ENCODE measurements around the gene CELA3A. TPM values are rescaled to one million over a fixed set of nuclear protein-coding genes. Genes with fewer than 3 reads are reported as not detected.

The CELA3A gene
- total and polyA plus RNA-seq, 2 of the 13 experiments (the other 11 are each of a cell fraction or from before 2014, with no cell fraction given), result 0.09 TPM; not detected in 1

DNA sequence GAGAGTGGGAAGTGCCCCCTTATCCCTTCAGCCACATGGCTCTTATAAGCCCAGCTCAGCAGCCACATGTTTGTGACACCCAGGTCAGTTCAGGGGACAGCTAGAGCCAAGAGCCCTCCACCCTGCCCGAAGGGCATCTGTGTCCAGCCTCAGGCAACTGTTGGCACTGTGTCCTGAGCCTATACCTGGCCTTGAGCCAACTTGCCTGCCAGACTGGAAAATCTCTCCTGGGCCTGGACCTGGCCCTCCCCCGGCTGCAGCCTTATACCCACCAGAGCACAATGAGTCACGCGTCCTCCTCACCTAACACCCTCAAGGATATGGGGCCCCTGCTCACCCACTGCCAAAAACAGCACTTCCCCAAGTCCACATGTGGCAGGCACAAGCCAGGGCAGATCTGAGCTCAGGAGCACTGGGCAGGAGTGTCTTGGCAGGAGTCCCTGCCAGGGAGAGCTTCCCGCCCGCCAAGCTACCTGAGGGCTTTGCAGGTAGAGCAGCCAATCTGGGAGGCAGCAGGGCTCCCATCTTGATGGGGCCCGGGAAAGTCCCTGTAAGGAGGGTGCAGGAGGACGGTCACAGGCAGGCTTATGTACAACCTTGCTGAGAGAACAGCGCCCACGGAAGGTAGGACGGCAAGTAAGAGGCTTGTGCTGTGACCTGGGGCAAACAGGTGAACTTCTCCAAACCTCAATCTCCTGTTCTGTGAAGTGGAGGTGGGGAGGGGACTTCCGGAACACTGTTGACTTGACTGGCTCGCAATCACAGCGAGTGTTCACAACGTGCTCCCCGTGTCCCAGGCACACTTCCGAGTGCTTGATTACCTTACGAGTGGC is 44.5 kb upstream of the CELA3A start (continued):
- TF ChIP-seq, protein P1, sequence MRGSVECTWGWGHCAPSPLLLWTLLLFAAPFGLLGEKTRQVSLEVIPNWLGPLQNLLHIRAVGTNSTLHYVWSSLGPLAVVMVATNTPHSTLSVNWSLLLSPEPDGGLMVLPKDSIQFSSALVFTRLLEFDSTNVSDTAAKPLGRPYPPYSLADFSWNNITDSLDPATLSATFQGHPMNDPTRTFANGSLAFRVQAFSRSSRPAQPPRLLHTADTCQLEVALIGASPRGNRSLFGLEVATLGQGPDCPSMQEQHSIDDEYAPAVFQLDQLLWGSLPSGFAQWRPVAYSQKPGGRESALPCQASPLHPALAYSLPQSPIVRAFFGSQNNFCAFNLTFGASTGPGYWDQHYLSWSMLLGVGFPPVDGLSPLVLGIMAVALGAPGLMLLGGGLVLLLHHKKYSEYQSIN (CRISPR knock-in tag; IDR thresholded peaks at IDR 0.05; ENCODE audit: borderline replicate concordance), result no peak
- TF ChIP-seq, protein P2, sequence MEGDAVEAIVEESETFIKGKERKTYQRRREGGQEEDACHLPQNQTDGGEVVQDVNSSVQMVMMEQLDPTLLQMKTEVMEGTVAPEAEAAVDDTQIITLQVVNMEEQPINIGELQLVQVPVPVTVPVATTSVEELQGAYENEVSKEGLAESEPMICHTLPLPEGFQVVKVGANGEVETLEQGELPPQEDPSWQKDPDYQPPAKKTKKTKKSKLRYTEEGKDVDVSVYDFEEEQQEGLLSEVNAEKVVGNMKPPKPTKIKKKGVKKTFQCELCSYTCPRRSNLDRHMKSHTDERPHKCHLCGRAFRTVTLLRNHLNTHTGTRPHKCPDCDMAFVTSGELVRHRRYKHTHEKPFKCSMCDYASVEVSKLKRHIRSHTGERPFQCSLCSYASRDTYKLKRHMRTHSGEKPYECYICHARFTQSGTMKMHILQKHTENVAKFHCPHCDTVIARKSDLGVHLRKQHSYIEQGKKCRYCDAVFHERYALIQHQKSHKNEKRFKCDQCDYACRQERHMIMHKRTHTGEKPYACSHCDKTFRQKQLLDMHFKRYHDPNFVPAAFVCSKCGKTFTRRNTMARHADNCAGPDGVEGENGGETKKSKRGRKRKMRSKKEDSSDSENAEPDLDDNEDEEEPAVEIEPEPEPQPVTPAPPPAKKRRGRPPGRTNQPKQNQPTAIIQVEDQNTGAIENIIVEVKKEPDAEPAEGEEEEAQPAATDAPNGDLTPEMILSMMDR (CRISPR knock-in tag; IDR thresholded peaks at IDR 0.05), result peak; percentile 31; the same call in 1 of the 2 replicates
- TF ChIP-seq ZNF292 (CRISPR knock-in tag; IDR thresholded peaks at IDR 0.05; ENCODE audit: borderline replicate concordance, low read depth) (0 out of 2 replicates have a peak, but pooled peaks have one; percentile 14), MAZ (IDR thresholded peaks at IDR 0.05; ENCODE audit: borderline replicate concordance, low read depth, low read length) (no peak), MAZ (CRISPR knock-in tag; IDR thresholded peaks at IDR 0.05; ENCODE audit: low read depth) (peak; percentile 48; the same call in 1 of the 2 replicates), HDAC2 (CRISPR knock-in tag; IDR thresholded peaks at IDR 0.05) (0 out of 2 replicates have a peak, but pooled peaks have one; percentile 25), ZNF501 (CRISPR knock-in tag; IDR thresholded peaks at IDR 0.05) (peak; percentile 38; the same call in 1 of the 2 replicates), ELF3 (CRISPR knock-in tag; IDR thresholded peaks at IDR 0.05) (peak; percentile 12; the same call in 1 of the 2 replicates), ETV5 (CRISPR knock-in tag; IDR thresholded peaks at IDR 0.05; ENCODE audit: borderline replicate concordance) (peak; percentile 85; the same call in 1 of the 2 replicates), ARID2 (CRISPR knock-in tag; IDR thresholded peaks at IDR 0.05; ENCODE audit: borderline replicate concordance) (0 out of 2 replicates have a peak, but pooled peaks have one; percentile 26), KMT2B (CRISPR knock-in tag; IDR thresholded peaks at IDR 0.05) (0 out of 2 replicates have a peak, but pooled peaks have one; percentile 30), ZNF572 (CRISPR knock-in tag; IDR thresholded peaks at IDR 0.05) (peak; percentile 91)
- TF ChIP-seq, protein P3, sequence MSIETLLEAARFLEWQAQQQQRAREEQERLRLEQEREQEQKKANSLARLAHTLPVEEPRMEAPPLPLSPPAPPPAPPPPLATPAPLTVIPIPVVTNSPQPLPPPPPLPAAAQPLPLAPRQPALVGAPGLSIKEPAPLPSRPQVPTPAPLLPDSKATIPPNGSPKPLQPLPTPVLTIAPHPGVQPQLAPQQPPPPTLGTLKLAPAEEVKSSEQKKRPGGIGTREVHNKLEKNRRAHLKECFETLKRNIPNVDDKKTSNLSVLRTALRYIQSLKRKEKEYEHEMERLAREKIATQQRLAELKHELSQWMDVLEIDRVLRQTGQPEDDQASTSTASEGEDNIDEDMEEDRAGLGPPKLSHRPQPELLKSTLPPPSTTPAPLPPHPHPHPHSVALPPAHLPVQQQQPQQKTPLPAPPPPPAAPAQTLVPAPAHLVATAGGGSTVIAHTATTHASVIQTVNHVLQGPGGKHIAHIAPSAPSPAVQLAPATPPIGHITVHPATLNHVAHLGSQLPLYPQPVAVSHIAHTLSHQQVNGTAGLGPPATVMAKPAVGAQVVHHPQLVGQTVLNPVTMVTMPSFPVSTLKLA (IDR thresholded peaks at IDR 0.05), result peak; percentile 88
- TF ChIP-seq, protein P4, sequence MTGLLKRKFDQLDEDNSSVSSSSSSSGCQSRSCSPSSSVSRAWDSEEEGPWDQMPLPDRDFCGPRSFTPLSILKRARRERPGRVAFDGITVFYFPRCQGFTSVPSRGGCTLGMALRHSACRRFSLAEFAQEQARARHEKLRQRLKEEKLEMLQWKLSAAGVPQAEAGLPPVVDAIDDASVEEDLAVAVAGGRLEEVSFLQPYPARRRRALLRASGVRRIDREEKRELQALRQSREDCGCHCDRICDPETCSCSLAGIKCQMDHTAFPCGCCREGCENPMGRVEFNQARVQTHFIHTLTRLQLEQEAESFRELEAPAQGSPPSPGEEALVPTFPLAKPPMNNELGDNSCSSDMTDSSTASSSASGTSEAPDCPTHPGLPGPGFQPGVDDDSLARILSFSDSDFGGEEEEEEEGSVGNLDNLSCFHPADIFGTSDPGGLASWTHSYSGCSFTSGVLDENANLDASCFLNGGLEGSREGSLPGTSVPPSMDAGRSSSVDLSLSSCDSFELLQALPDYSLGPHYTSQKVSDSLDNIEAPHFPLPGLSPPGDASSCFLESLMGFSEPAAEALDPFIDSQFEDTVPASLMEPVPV (CRISPR knock-in tag; IDR thresholded peaks at IDR 0.05), result 0 out of 2 replicates have a peak, but pooled peaks have one; percentile 77
- TF ChIP-seq, protein P5, sequence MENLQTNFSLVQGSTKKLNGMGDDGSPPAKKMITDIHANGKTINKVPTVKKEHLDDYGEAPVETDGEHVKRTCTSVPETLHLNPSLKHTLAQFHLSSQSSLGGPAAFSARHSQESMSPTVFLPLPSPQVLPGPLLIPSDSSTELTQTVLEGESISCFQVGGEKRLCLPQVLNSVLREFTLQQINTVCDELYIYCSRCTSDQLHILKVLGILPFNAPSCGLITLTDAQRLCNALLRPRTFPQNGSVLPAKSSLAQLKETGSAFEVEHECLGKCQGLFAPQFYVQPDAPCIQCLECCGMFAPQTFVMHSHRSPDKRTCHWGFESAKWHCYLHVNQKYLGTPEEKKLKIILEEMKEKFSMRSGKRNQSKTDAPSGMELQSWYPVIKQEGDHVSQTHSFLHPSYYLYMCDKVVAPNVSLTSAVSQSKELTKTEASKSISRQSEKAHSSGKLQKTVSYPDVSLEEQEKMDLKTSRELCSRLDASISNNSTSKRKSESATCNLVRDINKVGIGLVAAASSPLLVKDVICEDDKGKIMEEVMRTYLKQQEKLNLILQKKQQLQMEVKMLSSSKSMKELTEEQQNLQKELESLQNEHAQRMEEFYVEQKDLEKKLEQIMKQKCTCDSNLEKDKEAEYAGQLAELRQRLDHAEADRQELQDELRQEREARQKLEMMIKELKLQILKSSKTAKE (CRISPR knock-in tag; IDR thresholded peaks at IDR 0.05; ENCODE audit: borderline replicate concordance), result no peak
- TF ChIP-seq, protein P6, sequence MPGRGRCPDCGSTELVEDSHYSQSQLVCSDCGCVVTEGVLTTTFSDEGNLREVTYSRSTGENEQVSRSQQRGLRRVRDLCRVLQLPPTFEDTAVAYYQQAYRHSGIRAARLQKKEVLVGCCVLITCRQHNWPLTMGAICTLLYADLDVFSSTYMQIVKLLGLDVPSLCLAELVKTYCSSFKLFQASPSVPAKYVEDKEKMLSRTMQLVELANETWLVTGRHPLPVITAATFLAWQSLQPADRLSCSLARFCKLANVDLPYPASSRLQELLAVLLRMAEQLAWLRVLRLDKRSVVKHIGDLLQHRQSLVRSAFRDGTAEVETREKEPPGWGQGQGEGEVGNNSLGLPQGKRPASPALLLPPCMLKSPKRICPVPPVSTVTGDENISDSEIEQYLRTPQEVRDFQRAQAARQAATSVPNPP (CRISPR knock-in tag; IDR thresholded peaks at IDR 0.05), result 0 out of 2 replicates have a peak, but pooled peaks have one; percentile 35
